CD8-positive, alpha-beta memory T cell (primary cell): ENCODE data around the gene TTLL9. TPM values are rescaled to one million over a fixed set of nuclear protein-coding genes. Genes with fewer than 3 reads are reported as not detected.
A peak's percentile ranks its signal among the peaks of the same experiment; 100 is the strongest.

Experiments
- CTCF ChIA-PET: fragments of 350-600 bp; sonication (Branson Sonifier 250); formaldehyde crosslinking; loops from one replicate; lab custom pipeline; 2021; ENCODE audit warnings: antibody characterized with exemption; lab: Charles Lee
- POLR2A ChIA-PET: fragments of 350-600 bp; sonication (Branson Sonifier 250); formaldehyde crosslinking; loops from one replicate; lab custom pipeline; 2021; ENCODE audit warnings: antibody characterized with exemption; lab: Charles Lee
- DNase-seq, 5 donors: peaks; one replicate each; pipeline versions ENCODE4 v3.0.0 to v3.0.0-alpha.2; 2020 to 2022; ENCODE audit warnings: mixed read lengths in 1 of 5
- H3K27ac ChIP-seq: one replicate; pipeline ENCODE4 v1.7.0; 2013; ENCODE audit warnings: low read depth, mild to moderate bottlenecking, low read length, moderate library complexity
- H3K27me3 ChIP-seq: 2 replicates; pipeline ENCODE4 v1.7.0; 2013; ENCODE audit warnings: low read length, mild to moderate bottlenecking; ENCODE audit not compliant: insufficient read depth, poor library complexity, severe bottlenecking
- H3K36me3 ChIP-seq: 2 replicates; pipeline ENCODE4 v1.7.0; 2013; ENCODE audit warnings: mild to moderate bottlenecking, low read length, moderate library complexity; ENCODE audit not compliant: insufficient read depth
- H3K4me1 ChIP-seq: 2 replicates; pipeline ENCODE4 v1.7.0; 2013; ENCODE audit warnings: mild to moderate bottlenecking, low read length, moderate library complexity; ENCODE audit not compliant: insufficient read depth
- H3K4me3 ChIP-seq: 2 replicates; pipeline ENCODE4 v1.7.0; 2013; ENCODE audit warnings: mild to moderate bottlenecking, low read length
- H3K9me3 ChIP-seq: 2 replicates; pipeline ENCODE4 v1.7.0; 2013; ENCODE audit warnings: mild to moderate bottlenecking, low read length
- H3K27ac Mint-ChIP-seq, 8 donors: one replicate each; pipeline ENCODE4 v1.8.0; 2020 to 2021; ENCODE audit warnings: mixed read lengths in 8 of 8, mild to moderate bottlenecking in 6 of 8, inconsistent platforms in 3 of 8, moderate library complexity in 3 of 8
- H3K27me3 Mint-ChIP-seq, 2 donors: one replicate each; pipeline ENCODE4 v1.8.0; 2020 to 2021; ENCODE audit warnings: mixed read lengths in 2 of 2, mild to moderate bottlenecking in 1 of 2, moderate library complexity in 1 of 2
- H3K36me3 Mint-ChIP-seq, 3 donors: one replicate each; pipeline ENCODE4 v1.8.0; 2020 to 2021; ENCODE audit warnings: mixed read lengths in 3 of 3, inconsistent platforms in 1 of 3, mild to moderate bottlenecking in 1 of 3
- H3K4me1 Mint-ChIP-seq, 3 donors: one replicate each; pipeline ENCODE4 v1.8.0; 2020 to 2021; ENCODE audit warnings: mixed read lengths in 3 of 3, inconsistent platforms in 1 of 3, mild to moderate bottlenecking in 1 of 3
- H3K4me3 Mint-ChIP-seq, 7 donors: one replicate each; pipeline ENCODE4 v1.8.0; 2020 to 2021; ENCODE audit warnings: mixed read lengths in 7 of 7, mild to moderate bottlenecking in 6 of 7, moderate library complexity in 4 of 7, inconsistent platforms in 2 of 7
- H3K9me3 Mint-ChIP-seq, 5 donors: one replicate each; pipeline ENCODE4 v1.8.0; 2020 to 2022; ENCODE audit warnings: mixed read lengths in 5 of 5, mild to moderate bottlenecking in 3 of 5, moderate library complexity in 2 of 5, inconsistent platforms in 1 of 5
- polyA plus RNA-seq: library from polyadenylated mRNA; unstranded; fragments of 300-500 nt; fragmentation: Illumina TruSeq; gene quantifications from one replicate; pipeline ENCODE4 v1.2.3, GENCODE V29; 2021
- total RNA-seq, 2 experiments: library from RNA; stranded (reverse); gene quantifications; one replicate each; pipeline ENCODE4 v1.2.3, GENCODE V29; 2021

Gene TTLL9
- total and polyA plus RNA-seq, 3 experiments from 2014 or later: not detected

DNA sequence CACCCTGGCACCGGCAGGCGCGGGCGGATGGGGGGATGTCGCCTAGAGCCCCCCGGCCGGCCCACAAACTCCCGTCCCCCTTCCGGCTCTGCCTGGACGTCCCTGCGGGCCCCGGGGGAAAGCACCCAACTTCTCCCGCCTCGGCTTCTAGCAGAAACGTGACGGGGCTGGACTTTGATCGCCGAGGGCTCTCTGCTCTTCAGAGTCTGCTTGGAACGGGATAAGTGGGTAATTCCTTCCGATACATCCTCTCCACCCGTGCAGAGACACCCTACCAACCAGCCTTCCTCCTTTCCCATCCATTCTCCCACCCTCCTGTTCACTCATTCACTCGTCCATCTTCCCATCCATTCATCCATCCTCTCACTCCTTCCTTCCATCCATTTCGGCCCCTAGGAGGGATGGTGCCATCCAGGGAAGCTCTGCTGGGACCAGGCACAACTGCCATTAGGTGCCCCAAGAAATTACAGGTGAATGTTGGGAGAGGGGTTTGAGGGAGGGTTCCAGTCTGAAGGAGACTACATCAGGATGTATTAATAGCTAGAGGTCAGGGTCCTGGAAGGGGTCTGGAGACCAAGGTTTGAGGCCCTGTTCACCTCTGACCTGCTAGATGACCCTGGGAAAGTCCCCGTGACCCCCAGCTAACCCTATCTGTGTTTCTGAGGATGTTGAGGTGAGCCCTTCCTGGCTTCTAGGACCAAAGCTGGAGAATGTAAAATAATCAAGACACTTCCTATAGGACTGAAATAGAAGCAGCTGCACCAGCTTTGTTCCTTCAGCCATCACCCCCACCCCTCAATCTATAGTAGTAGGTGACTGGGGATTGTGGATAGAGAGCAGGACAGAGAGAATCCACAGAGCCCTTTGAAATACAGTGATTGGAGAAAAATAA lies 538 bp downstream of the TTLL9 start:
- H3K27me3 Mint-ChIP-seq: peaks cover 38 to 43% of the 10 kb centered on the region in 2 donors
- no peaks in the 10 kb centered on the region for H3K36me3 ChIP-seq
- peaks cover 11% of the 10 kb centered on the region for H3K4me1 ChIP-seq
- CTCF ChIA-PET: interaction anchor here (1.3 to 1.4 kb wide), 3 partner anchors 18 to 81 kb away, joined by 3 to 5 read pairs (median 3); partner anchors contain the start of gene PDRG1
- H3K27ac Mint-ChIP-seq: peak overlapping the region in 3 of 8 donors; percentile 16 to 80 (median 49)
- POLR2A ChIA-PET: no interaction called here
- peaks cover 0 to 3% (median 0%) of the 10 kb centered on the region in 5 donors for H3K9me3 Mint-ChIP-seq
- no peak for DNase-seq
- no peak overlapping the region for H3K27ac ChIP-seq
- peak overlapping the region; percentile 60 to 88 (median 79) for H3K4me3 Mint-ChIP-seq
- no peaks in the 10 kb centered on the region for H3K9me3 ChIP-seq
- peaks cover 9 to 15% (median 14%) of the 10 kb centered on the region in 3 donors for H3K4me1 Mint-ChIP-seq
- H3K36me3 Mint-ChIP-seq: peaks cover 0 to 2% (median 0%) of the 10 kb centered on the region in 3 donors
- H3K27me3 ChIP-seq: peaks cover 24% of the 10 kb centered on the region
- no peak overlapping the region for H3K4me3 ChIP-seq

DNA sequence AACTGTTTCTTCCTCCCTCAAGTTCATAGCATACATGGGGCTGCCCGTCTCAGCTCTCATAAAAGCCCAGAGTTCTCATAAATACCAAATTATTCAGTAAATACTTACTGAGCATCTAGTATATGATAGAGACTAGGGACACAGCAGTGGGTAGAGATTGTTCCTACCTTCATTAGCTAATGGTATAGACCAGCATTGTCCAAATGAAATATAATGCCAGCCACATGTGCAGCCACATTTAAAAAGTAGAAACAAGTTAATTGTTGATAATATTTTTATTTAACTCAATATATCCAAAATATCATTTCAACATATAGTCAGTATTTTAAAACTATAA lies 1.2 kb downstream of the TTLL9 start:
- H3K9me3 Mint-ChIP-seq: peaks cover 0 to 3% (median 0%) of the 10 kb centered on the region in 5 donors
- Histone ChIP-seq H3K4me3 (no peak overlapping the region), H3K27ac (no peak overlapping the region), H3K27me3 (peaks cover 24% of the 10 kb centered on the region), H3K4me1 (peaks cover 11% of the 10 kb centered on the region), H3K36me3 (no peaks in the 10 kb centered on the region), H3K9me3 (no peaks in the 10 kb centered on the region)
- peaks cover 38 to 43% of the 10 kb centered on the region in 2 donors for H3K27me3 Mint-ChIP-seq
- no peak overlapping the region for H3K27ac Mint-ChIP-seq
- DNase-seq: no peak
- H3K36me3 Mint-ChIP-seq: peaks cover 0 to 2% (median 0%) of the 10 kb centered on the region in 3 donors
- ChIA-PET POLR2A (no interaction called here), CTCF (interaction anchor here (1.3 kb wide), 2 partner anchors 19 to 41 kb away, joined by 3 to 5 read pairs; no protein-coding TSS in a partner anchor)
- peaks cover 9 to 15% (median 14%) of the 10 kb centered on the region in 3 donors for H3K4me1 Mint-ChIP-seq
- H3K4me3 Mint-ChIP-seq: no peak overlapping the region

DNA sequence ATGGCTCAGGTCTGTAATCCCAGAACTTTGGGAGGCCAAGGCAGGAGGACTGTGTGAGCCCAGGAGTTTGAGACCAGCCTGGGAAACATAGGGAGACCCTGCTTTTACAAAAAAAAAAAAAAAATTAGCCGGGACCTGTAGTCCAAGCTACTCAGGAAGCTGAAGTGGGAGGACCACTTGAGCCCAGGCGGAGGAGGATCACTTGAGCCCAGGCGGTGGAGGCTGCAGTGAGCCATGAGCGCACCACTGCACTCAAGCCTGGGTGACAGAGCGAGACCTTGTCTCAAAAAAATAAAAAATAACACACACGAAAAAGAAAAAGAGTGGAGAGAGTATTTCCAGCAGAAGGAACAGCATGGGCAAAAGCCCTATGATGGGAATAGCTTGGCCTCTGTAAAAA lies 2.0 kb downstream of the TTLL9 start:
- ChIA-PET CTCF (interaction anchor here (1.2 to 1.3 kb wide), 3 partner anchors 20 to 79 kb away, joined by 3 to 5 read pairs (median 5); partner anchors contain the start of gene PDRG1), POLR2A (no interaction called here)
- no peaks in the 10 kb centered on the region for H3K36me3 ChIP-seq
- H3K9me3 ChIP-seq: no peaks in the 10 kb centered on the region
- H3K27ac Mint-ChIP-seq: no peak overlapping the region
- no peak overlapping the region for H3K27ac ChIP-seq
- H3K27me3 ChIP-seq: peaks cover 24% of the 10 kb centered on the region
- H3K4me3 ChIP-seq: no peak overlapping the region
- peaks cover 38 to 41% of the 10 kb centered on the region in 2 donors for H3K27me3 Mint-ChIP-seq
- H3K4me1 ChIP-seq: peaks cover 11% of the 10 kb centered on the region
- no peak overlapping the region for H3K4me3 Mint-ChIP-seq
- H3K4me1 Mint-ChIP-seq: peaks cover 9 to 15% (median 14%) of the 10 kb centered on the region in 3 donors
- no peak for DNase-seq
- peaks cover 0 to 3% (median 0%) of the 10 kb centered on the region in 5 donors for H3K9me3 Mint-ChIP-seq
- H3K36me3 Mint-ChIP-seq: peaks cover 0 to 2% (median 0%) of the 10 kb centered on the region in 3 donors

DNA sequence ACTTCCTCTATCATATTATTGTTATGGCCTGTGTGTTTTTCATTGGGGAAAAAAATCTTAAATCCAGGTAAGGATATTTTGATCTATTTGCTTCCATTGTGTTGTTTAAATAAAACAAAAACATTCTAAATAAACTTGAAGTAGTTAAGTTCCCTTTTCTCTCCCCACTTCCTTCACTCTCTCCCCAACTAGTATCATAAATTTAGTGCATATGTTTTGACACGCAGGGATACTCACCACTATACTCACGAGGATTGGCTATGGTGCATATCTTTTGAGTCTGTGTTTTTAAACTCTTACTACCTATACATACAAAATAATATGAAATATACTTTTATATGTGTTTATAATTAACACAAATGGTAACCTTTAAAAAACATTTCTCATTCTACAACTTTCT lies 5.2 kb downstream of the TTLL9 start:
- Histone ChIP-seq H3K4me1 (peaks cover 9% of the 10 kb centered on the region), H3K4me3 (no peak overlapping the region), H3K9me3 (no peaks in the 10 kb centered on the region), H3K27me3 (peaks cover 9% of the 10 kb centered on the region), H3K36me3 (no peaks in the 10 kb centered on the region), H3K27ac (no peak overlapping the region)
- no peak for DNase-seq
- H3K27ac Mint-ChIP-seq: no peak overlapping the region
- CTCF ChIA-PET: no interaction called here
- POLR2A ChIA-PET: no interaction called here
- no peak overlapping the region for H3K4me3 Mint-ChIP-seq
- peaks cover 12 to 18% (median 13%) of the 10 kb centered on the region in 3 donors for H3K4me1 Mint-ChIP-seq
- H3K27me3 Mint-ChIP-seq: peaks cover 23 to 26% of the 10 kb centered on the region in 2 donors
- H3K36me3 Mint-ChIP-seq: peaks cover 0 to 4% (median 0%) of the 10 kb centered on the region in 3 donors
- no peaks in the 10 kb centered on the region for H3K9me3 Mint-ChIP-seq

DNA sequence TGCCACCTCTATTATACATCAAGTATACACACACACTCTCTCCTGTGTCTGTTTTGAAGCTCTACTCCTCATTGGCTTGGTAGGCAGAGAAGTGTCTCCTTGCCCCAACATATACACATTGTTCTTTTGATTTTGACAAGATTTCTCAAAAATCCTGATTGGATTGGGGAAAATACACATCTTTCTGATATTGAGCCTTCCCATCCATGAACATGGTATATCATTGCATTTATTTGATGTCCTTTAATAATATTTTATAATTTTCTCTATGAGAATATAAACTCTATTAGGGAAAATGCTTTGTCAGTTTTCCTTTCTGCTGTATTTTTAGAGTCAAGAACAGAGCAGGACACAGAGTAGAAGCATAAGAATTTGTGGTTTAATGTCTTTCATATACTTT lies 7.2 kb downstream of the TTLL9 start:
- Histone ChIP-seq H3K27ac (no peak overlapping the region), H3K4me3 (no peak overlapping the region), H3K27me3 (no peaks in the 10 kb centered on the region), H3K4me1 (peaks cover 4% of the 10 kb centered on the region), H3K36me3 (no peaks in the 10 kb centered on the region), H3K9me3 (no peaks in the 10 kb centered on the region)
- no peak overlapping the region for H3K27ac Mint-ChIP-seq
- H3K4me3 Mint-ChIP-seq: peak overlapping the region in 1 of 7 donors; percentile 58
- CTCF ChIA-PET: no interaction called here
- no peaks in the 10 kb centered on the region for H3K9me3 Mint-ChIP-seq
- H3K27me3 Mint-ChIP-seq: peaks cover 8 to 17% of the 10 kb centered on the region in 2 donors
- POLR2A ChIA-PET: no interaction called here
- H3K4me1 Mint-ChIP-seq: peaks cover 10 to 14% (median 14%) of the 10 kb centered on the region in 3 donors
- H3K36me3 Mint-ChIP-seq: peaks cover 0 to 4% (median 0%) of the 10 kb centered on the region in 3 donors
- DNase-seq: no peak

DNA sequence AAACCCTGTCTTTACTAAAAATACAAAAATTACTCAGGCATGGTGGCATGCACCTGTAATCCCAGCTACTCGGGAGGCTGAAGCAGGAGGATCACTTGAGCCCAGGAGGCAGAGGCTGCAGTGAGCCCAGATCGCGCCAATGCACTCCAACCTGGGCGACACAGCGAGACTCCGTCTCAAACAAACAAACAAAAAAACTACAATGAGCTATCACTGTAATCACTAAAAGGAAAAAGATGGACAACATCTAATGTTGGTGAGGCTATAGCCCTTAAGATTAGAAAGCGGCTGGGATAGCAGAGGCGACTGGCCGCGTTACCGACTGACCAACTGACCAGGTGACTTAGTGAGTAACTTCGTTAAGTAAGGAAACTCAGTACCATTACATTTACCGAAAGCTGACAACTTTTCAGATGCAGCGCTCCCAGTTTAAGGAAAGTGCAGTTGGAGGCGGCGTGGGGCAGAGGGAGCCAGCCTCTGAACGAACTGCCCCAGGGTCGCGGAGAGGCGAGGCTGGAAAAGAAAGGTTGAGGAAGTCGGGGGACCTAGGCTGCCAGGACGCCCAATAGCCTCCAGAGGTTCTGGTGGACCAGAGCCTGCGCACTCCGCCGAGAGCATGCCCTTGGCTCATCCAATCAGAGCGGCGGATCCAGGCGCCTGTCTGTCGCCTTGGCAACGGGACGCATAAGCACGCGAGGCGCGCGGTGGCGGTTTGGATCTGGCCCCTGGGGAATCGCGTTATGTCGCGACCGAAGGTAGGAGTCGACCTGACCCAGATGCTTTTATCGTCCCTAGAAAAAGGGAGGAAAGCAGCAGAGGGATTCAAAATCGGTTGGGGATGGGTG lies 8.9 kb downstream of the TTLL9 start:
- POLR2A ChIA-PET: interaction anchor here (0.7 to 1.2 kb wide), 2 partner anchors 42 to 73 kb away, joined by 5 read pairs; partner anchors contain the start of gene PDRG1
- peak; percentile 59 to 89 (median 72) for DNase-seq
- Histone ChIP-seq H3K9me3 (no peaks in the 10 kb centered on the region), H3K4me1 (peaks cover 4% of the 10 kb centered on the region), H3K36me3 (no peaks in the 10 kb centered on the region), H3K27ac (no peak overlapping the region), H3K4me3 (peak overlapping the region; percentile 76), H3K27me3 (no peaks in the 10 kb centered on the region)
- H3K9me3 Mint-ChIP-seq: no peaks in the 10 kb centered on the region
- H3K4me3 Mint-ChIP-seq: peak overlapping the region; percentile 84 to 97 (median 93)
- peak overlapping the region; percentile 68 to 93 (median 84) for H3K27ac Mint-ChIP-seq
- CTCF ChIA-PET: interaction anchor here (1.0 to 2.2 kb wide), 4 partner anchors 10 to 72 kb away, joined by 3 to 6 read pairs (median 4); partner anchors contain the start of gene PDRG1
- peaks cover 0 to 4% (median 0%) of the 10 kb centered on the region in 3 donors for H3K36me3 Mint-ChIP-seq
- H3K4me1 Mint-ChIP-seq: peaks cover 10 to 14% (median 14%) of the 10 kb centered on the region in 3 donors
- H3K27me3 Mint-ChIP-seq: peaks cover 7 to 11% of the 10 kb centered on the region in 2 donors

DNA sequence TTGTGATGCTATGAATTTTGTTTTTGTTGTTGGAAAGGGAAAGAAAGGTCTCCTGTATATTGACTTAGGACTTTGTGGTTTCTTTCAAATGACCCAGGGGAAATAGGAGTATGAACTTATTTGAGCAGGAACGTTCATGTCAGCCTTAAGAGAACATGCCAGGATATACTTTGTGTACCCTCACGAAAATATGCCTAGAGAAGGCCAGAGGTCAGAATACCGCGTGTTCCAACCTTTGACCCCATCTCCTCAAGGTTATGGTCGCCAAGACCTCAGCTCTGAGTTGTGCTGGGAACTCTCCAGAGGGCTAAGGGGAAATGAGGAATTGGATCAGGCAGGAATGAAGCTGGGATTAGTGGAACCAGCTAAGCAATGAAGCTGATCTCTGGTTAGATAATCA lies 11.5 kb downstream of the TTLL9 start:
- no peaks in the 10 kb centered on the region for H3K27me3 ChIP-seq
- peaks cover 10 to 14% (median 14%) of the 10 kb centered on the region in 3 donors for H3K4me1 Mint-ChIP-seq
- H3K9me3 Mint-ChIP-seq: no peaks in the 10 kb centered on the region
- no peak for DNase-seq
- no peak overlapping the region for H3K27ac Mint-ChIP-seq
- no peak overlapping the region for H3K4me3 ChIP-seq
- H3K36me3 ChIP-seq: no peaks in the 10 kb centered on the region
- ChIA-PET POLR2A (no interaction called here), CTCF (no interaction called here)
- H3K4me1 ChIP-seq: peaks cover 4% of the 10 kb centered on the region
- no peak overlapping the region for H3K4me3 Mint-ChIP-seq
- H3K36me3 Mint-ChIP-seq: peaks cover 0 to 4% (median 0%) of the 10 kb centered on the region in 3 donors
- H3K27me3 Mint-ChIP-seq: peaks cover 10 to 24% of the 10 kb centered on the region in 2 donors
- H3K9me3 ChIP-seq: no peaks in the 10 kb centered on the region
- no peak overlapping the region for H3K27ac ChIP-seq
